HCT116 (cell line): ENCODE data around the gene WWOX. TPM values are rescaled to one million over a fixed set of nuclear protein-coding genes. Genes with fewer than 3 reads are reported as not detected.

Source experiments
- ATAC-seq: fragments of 200-7000 bp; cut with Tn5 transposase; 2 replicates; pipeline ENCODE4 v1.9.1; 2020; ENCODE audit warnings: mild to moderate bottlenecking, moderate library complexity
- BruUV-seq: library from RNA; stranded (reverse); fragments of 400-500 nt; replicated peaks from 2 replicates; lab custom pipeline; 2021; lab: Mats Ljungman, UMichigan
- CTCF ChIA-PET: fragments of 300-600 bp; sonication (Branson Sonifier 250); formaldehyde crosslinking; loops from one replicate; lab custom pipeline; 2021; ENCODE audit warnings: antibody characterized with exemption; lab: Charles Lee
- POLR2A ChIA-PET: fragments of 300-600, 350-600 bp; sonication (Branson Sonifier 250); formaldehyde crosslinking; loops from one replicate; lab custom pipeline; 2021; ENCODE audit warnings: antibody characterized with exemption; lab: Charles Lee
- RAD21 ChIA-PET, 2 experiments: fragments of 300-600 bp; sonication (Branson Sonifier 250); formaldehyde crosslinking; loops; one replicate each; lab custom pipeline; 2023; ENCODE audit warnings: low total read pairs in 2 of 2; ENCODE audit not compliant: uncharacterized antibody in 2 of 2, unreplicated experiment in 2 of 2, low non-redundant PET in 1 of 2; lab: Charles Lee
- DNase-seq: peaks from one replicate; pipeline ENCODE4 v3.0.0-alpha.2; 2010; ENCODE audit warnings: low read depth, low spot score
- H2AFZ ChIP-seq: fragments of 200-600 bp; shearing (Covaris generic), sonication (generic); 2 replicates; pipeline ENCODE4 v1.6.1; 2017; ENCODE audit warnings: low read depth, mixed run types, mixed read lengths, antibody characterized with exemption, low read length; ENCODE audit not compliant: poor library complexity, severe bottlenecking
- H3K27ac ChIP-seq: 2 replicates; pipeline ENCODE4 v1.5.1; 2012; ENCODE audit warnings: low read depth, low read length
- H3K27me3 ChIP-seq: fragments of 200-600 bp; sonication (generic); 2 replicates; pipeline ENCODE4 v1.6.1; 2016; ENCODE audit warnings: mixed run types, low read length, mixed read lengths; ENCODE audit not compliant: insufficient read depth
- H3K36me3 ChIP-seq, 2 experiments: fragments of 200-500 bp in 1 of 2; fragments of 200-600 bp in 1 of 2; sonication (Bioruptor generic) in 1 of 2; sonication (generic) in 1 of 2; 2 replicates each; pipeline versions ENCODE4 v1.5.1 to v1.6.1; 2014 to 2016; ENCODE audit warnings: low read length in 2 of 2, inconsistent platforms in 1 of 2, mixed read lengths in 1 of 2, mixed run types in 1 of 2; ENCODE audit not compliant: insufficient read depth in 2 of 2, control insufficient read depth in 1 of 2
- H3K4me1 ChIP-seq, 2 experiments: fragments of 200-600 bp in 1 of 2; sonication (generic) in 1 of 2; 2 replicates each; pipeline versions ENCODE4 v1.5.1 to v1.6.1; 2012 to 2017; ENCODE audit warnings: low read length in 2 of 2, inconsistent platforms in 1 of 2, mild to moderate bottlenecking in 1 of 2, mixed read lengths in 1 of 2, mixed run types in 1 of 2, moderate library complexity in 1 of 2; ENCODE audit not compliant: insufficient read depth in 2 of 2, control insufficient read depth in 1 of 2
- H3K4me2 ChIP-seq: fragments of 200-600 bp; sonication (generic); 2 replicates; pipeline ENCODE4 v1.6.1; 2017; ENCODE audit warnings: mixed run types, low read length, mixed read lengths
- H3K4me3 ChIP-seq, 2 experiments: fragments of 200-600 bp in 1 of 2; sonication (generic) in 1 of 2; replicated peaks in 1 of 2; 2 replicates each; pipeline ENCODE4 v1.5.1; 2011 to 2016; ENCODE audit warnings: low read length in 2 of 2, control low read depth in 1 of 2, low read depth in 1 of 2, mild to moderate bottlenecking in 1 of 2, mixed read lengths in 1 of 2, mixed run types in 1 of 2
- H3K79me2 ChIP-seq: fragments of 200-600 bp; sonication (generic); 2 replicates; pipeline ENCODE4 v1.6.1; 2017; ENCODE audit warnings: mild to moderate bottlenecking, mixed run types, low read length, moderate library complexity, mixed read lengths; ENCODE audit not compliant: insufficient read depth
- H3K9ac ChIP-seq: fragments of 200-600 bp; sonication (generic); 2 replicates; pipeline ENCODE4 v1.6.1; 2016; ENCODE audit warnings: low read length, mixed read lengths
- H3K9me2 ChIP-seq: fragments of 200-600 bp; sonication (generic), shearing (Covaris generic); 2 replicates; pipeline ENCODE4 v1.6.1; 2017; ENCODE audit warnings: mixed run types, mild to moderate bottlenecking, moderate library complexity; ENCODE audit not compliant: insufficient read depth
- H3K9me3 ChIP-seq, 2 experiments: fragments of 200-500 bp in 1 of 2; fragments of 200-600 bp in 1 of 2; sonication (Bioruptor generic) in 1 of 2; sonication (generic) in 1 of 2; 2 replicates each; pipeline ENCODE4 v1.6.1; 2014 to 2017; ENCODE audit warnings: low read length in 2 of 2, mixed read lengths in 2 of 2, inconsistent platforms in 1 of 2, low read depth in 1 of 2, mild to moderate bottlenecking in 1 of 2, mixed run types in 1 of 2, moderate library complexity in 1 of 2; ENCODE audit not compliant: control insufficient read depth in 1 of 2, insufficient read depth in 1 of 2
- H4K20me1 ChIP-seq: fragments of 200-600 bp; sonication (generic), shearing (Covaris generic); 2 replicates; pipeline ENCODE4 v1.6.1; 2017; ENCODE audit warnings: mixed run types, mild to moderate bottlenecking, moderate library complexity; ENCODE audit not compliant: insufficient read depth
- CBX3 ChIP-seq: IDR thresholded peaks from 2 replicates; pipeline ENCODE4 v1.6.1; 2012; ENCODE audit warnings: low read depth
- ELF1 ChIP-seq: IDR thresholded peaks from 2 replicates; pipeline ENCODE4 v1.6.1; 2012; ENCODE audit warnings: low read depth, borderline replicate concordance
- EZH2phosphoT487 ChIP-seq: fragments of 200-600 bp; IDR thresholded peaks from 2 replicates; pipeline ENCODE4 v1.6.1; 2018; ENCODE audit warnings: antibody characterized with exemption, borderline replicate concordance
- FOSL1 ChIP-seq: IDR thresholded peaks from 2 replicates; pipeline ENCODE4 v1.6.1; 2012; ENCODE audit warnings: low read depth
- JUND ChIP-seq: IDR thresholded peaks from 2 replicates; pipeline ENCODE4 v1.6.1; 2012
- POLR2A ChIP-seq: IDR thresholded peaks from 2 replicates; pipeline ENCODE4 v1.7.0; 2011; ENCODE audit warnings: borderline replicate concordance; ENCODE audit not compliant: insufficient read depth, insufficient read length; ENCODE audit errors: extremely low read depth
- POLR2AphosphoS5 ChIP-seq: IDR thresholded peaks from 2 replicates; pipeline ENCODE4 v1.6.1; 2011; ENCODE audit warnings: mild to moderate bottlenecking, low read depth, low read length, moderate library complexity
- RAD21 ChIP-seq: IDR thresholded peaks from 2 replicates; pipeline ENCODE4 v1.6.1; 2012; ENCODE audit warnings: low read depth, mild to moderate bottlenecking
- SIN3A ChIP-seq: IDR thresholded peaks from 2 replicates; pipeline ENCODE4 v1.6.1; 2012; ENCODE audit warnings: low read depth
- TCF7L2 ChIP-seq: IDR thresholded peaks from 2 replicates; pipeline ENCODE4 v1.7.0; 2011; ENCODE audit warnings: borderline replicate concordance, inconsistent platforms; ENCODE audit not compliant: insufficient read depth, insufficient read length; ENCODE audit errors: extremely low read depth
- YY1 ChIP-seq: IDR thresholded peaks from 2 replicates; pipeline ENCODE4 v1.6.1; 2011; ENCODE audit warnings: low read length, low read depth, moderate library complexity, mild to moderate bottlenecking; ENCODE audit not compliant: insufficient replicate concordance; ENCODE audit errors: extremely low read depth
- ZFX ChIP-seq: fragments of 450-650 bp; IDR thresholded peaks from 2 replicates; pipeline ENCODE4 v1.6.1; 2017
- intact Hi-C: fragments of 100-400 bp; cut with micrococcal nuclease; formaldehyde crosslinking; loops from 2 replicates; pipeline ENCODE4 v1.10.0; 2022
- total RNA-seq: library from RNA; stranded (reverse); gene quantifications from one replicate; pipeline ENCODE4 v1.2.1, GENCODE V29; 2021; ENCODE audit not compliant: unreplicated experiment
- TF ChIP-seq, protein P1 (sequence below): IDR thresholded peaks from 2 replicates; pipeline ENCODE4 v1.6.1; 2012
- TF ChIP-seq, protein P2 (sequence below): IDR thresholded peaks from 2 replicates; pipeline ENCODE4 v1.6.1; 2012
- TF ChIP-seq, protein P3 (sequence below): IDR thresholded peaks from 2 replicates; pipeline ENCODE4 v1.6.1; 2012; ENCODE audit warnings: low read depth
- TF ChIP-seq, protein P4 (sequence below): IDR thresholded peaks from 2 replicates; pipeline ENCODE4 v1.6.1; 2011; ENCODE audit warnings: mild to moderate bottlenecking, low read length, moderate library complexity; ENCODE audit not compliant: insufficient replicate concordance; ENCODE audit errors: extremely low read depth

Gene WWOX
- total RNA-seq, 1 experiment from 2014 or later, result 13.7 TPM

DNA sequence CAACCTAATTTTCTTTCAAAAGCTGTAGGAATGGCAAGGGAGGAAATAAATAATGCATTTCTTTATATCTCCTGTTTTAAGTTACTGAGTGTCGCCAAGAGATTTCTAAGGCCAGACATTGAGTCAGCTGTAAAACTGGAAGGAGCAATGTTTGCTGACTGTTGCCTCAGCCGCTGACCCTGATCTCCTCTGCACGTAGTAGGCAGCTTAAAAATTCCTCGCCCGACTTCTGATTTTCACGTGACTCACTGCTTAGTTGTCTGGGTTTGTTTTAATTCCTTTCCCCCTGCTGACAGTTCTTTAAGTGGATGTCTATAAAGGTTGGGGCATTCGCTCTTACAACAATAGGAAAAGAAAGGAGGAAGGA lies 100.6 kb downstream of the WWOX start:
- H4K20me1 ChIP-seq, result no peaks in the 10 kb centered on the region
- H3K36me3 ChIP-seq, result no peaks in the 10 kb centered on the region
- H3K27ac ChIP-seq, result no peak overlapping the region
- H2AFZ ChIP-seq, result no peak overlapping the region
- no peak overlapping the region for H3K4me2 ChIP-seq
- no peaks in the 10 kb centered on the region for H3K27me3 ChIP-seq
- RAD21 ChIA-PET, result no interaction called here
- H3K79me2 ChIP-seq, result no peaks in the 10 kb centered on the region
- POLR2A ChIA-PET, result no interaction called here
- CTCF ChIA-PET, result no interaction called here
- no peaks in the 10 kb centered on the region for H3K9me3 ChIP-seq
- H3K9ac ChIP-seq, result no peak overlapping the region
- intact Hi-C loops, result no loop called here
- ATAC-seq (no peak), DNase-seq (no peak)
- TF ChIP-seq, protein P1, sequence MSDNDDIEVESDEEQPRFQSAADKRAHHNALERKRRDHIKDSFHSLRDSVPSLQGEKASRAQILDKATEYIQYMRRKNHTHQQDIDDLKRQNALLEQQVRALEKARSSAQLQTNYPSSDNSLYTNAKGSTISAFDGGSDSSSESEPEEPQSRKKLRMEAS, result no peak
- no peak for TF ChIP-seq RAD21
- no peak for TF ChIP-seq SIN3A
- TF ChIP-seq POLR2A, result no peak
- no peak for TF ChIP-seq YY1
- no peak overlapping the region for H3K4me3 ChIP-seq
- H3K4me1 ChIP-seq, result no peaks in the 10 kb centered on the region
- no peaks in the 10 kb centered on the region for H3K9me2 ChIP-seq
- BruUV-seq, result no TSS peak

DNA sequence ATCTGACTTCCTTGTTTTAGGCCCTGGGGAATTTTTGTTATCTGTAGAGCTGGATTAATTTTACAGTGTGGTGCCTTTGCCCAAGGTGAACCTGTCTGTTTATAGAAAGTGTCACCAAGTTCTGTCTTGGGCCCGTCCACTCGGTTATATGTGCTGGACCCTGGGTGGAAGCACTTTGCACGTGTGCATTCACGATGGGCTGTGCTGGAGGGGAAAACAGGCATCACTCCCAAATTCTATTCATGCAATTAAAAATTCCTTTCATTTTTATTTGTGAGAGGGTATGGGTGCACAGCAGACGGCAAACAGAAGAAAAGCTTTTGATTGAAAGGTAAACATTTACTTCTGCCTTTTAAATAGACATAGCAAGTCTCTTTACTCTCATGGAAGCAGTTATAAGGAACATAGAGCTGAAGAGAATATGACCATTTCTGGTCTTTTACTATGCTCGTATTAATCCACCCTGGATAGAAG lies 101.2 kb downstream of the WWOX start:
- Histone ChIP-seq H3K27me3 (no peaks in the 10 kb centered on the region), H3K79me2 (no peaks in the 10 kb centered on the region), H3K27ac (no peak overlapping the region), H4K20me1 (no peaks in the 10 kb centered on the region), H3K9me2 (no peaks in the 10 kb centered on the region), H3K4me1 (no peaks in the 10 kb centered on the region), H3K4me3 (no peak overlapping the region), H2AFZ (no peak overlapping the region), H3K9me3 (no peaks in the 10 kb centered on the region), H3K9ac (no peak overlapping the region), H3K4me2 (no peak overlapping the region), H3K36me3 (no peaks in the 10 kb centered on the region)
- DNase-seq, result no peak
- intact Hi-C loops, result no loop called here
- no TSS peak for BruUV-seq
- ChIA-PET POLR2A (no interaction called here), RAD21 (no interaction called here), CTCF (no interaction called here)
- no peak for ATAC-seq
- TF ChIP-seq SIN3A (no peak), ZFX (no peak), JUND (no peak), POLR2A (no peak), EZH2phosphoT487 (no peak), FOSL1 (no peak), CBX3 (no peak), ELF1 (no peak), RAD21 (no peak), TCF7L2 (no peak), POLR2AphosphoS5 (no peak)
- TF ChIP-seq, protein P2, sequence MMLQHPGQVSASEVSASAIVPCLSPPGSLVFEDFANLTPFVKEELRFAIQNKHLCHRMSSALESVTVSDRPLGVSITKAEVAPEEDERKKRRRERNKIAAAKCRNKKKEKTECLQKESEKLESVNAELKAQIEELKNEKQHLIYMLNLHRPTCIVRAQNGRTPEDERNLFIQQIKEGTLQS, result no peak
- TF ChIP-seq, protein P3, sequence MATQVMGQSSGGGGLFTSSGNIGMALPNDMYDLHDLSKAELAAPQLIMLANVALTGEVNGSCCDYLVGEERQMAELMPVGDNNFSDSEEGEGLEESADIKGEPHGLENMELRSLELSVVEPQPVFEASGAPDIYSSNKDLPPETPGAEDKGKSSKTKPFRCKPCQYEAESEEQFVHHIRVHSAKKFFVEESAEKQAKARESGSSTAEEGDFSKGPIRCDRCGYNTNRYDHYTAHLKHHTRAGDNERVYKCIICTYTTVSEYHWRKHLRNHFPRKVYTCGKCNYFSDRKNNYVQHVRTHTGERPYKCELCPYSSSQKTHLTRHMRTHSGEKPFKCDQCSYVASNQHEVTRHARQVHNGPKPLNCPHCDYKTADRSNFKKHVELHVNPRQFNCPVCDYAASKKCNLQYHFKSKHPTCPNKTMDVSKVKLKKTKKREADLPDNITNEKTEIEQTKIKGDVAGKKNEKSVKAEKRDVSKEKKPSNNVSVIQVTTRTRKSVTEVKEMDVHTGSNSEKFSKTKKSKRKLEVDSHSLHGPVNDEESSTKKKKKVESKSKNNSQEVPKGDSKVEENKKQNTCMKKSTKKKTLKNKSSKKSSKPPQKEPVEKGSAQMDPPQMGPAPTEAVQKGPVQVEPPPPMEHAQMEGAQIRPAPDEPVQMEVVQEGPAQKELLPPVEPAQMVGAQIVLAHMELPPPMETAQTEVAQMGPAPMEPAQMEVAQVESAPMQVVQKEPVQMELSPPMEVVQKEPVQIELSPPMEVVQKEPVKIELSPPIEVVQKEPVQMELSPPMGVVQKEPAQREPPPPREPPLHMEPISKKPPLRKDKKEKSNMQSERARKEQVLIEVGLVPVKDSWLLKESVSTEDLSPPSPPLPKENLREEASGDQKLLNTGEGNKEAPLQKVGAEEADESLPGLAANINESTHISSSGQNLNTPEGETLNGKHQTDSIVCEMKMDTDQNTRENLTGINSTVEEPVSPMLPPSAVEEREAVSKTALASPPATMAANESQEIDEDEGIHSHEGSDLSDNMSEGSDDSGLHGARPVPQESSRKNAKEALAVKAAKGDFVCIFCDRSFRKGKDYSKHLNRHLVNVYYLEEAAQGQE, result no peak
- TF ChIP-seq, protein P4, sequence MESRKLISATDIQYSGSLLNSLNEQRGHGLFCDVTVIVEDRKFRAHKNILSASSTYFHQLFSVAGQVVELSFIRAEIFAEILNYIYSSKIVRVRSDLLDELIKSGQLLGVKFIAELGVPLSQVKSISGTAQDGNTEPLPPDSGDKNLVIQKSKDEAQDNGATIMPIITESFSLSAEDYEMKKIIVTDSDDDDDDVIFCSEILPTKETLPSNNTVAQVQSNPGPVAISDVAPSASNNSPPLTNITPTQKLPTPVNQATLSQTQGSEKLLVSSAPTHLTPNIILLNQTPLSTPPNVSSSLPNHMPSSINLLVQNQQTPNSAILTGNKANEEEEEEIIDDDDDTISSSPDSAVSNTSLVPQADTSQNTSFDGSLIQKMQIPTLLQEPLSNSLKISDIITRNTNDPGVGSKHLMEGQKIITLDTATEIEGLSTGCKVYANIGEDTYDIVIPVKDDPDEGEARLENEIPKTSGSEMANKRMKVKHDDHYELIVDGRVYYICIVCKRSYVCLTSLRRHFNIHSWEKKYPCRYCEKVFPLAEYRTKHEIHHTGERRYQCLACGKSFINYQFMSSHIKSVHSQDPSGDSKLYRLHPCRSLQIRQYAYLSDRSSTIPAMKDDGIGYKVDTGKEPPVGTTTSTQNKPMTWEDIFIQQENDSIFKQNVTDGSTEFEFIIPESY, result no peak
